Posterior vena cava (tissue), 2 donors: ENCODE data around the gene FAM186B. TPM values are rescaled to one million over a fixed set of nuclear protein-coding genes. Genes with fewer than 3 reads are reported as not detected.
A peak's percentile ranks its signal among the peaks of the same experiment; 100 is the strongest.

Experiments used
- DNase-seq: peaks from one replicate; pipeline ENCODE4 v3.0.0-alpha.2; 2020; ENCODE audit warnings: low spot score
- intact Hi-C, 2 donors: fragments of 100-400 bp; cut with DNase I; formaldehyde crosslinking; loops; one replicate each; pipeline versions ENCODE4 v1.14.1 to v1.14.2; 2022 to 2023
- total RNA-seq, 2 donors: library from RNA; stranded (reverse); fragmentation: NEBNext Ultra II Directional; extraction: Animal tissue kit (Norgen Biotek cat#: 25700); gene quantifications; one replicate each; pipeline ENCODE4 v1.2.1, GENCODE V29; 2021
- donor health status: DM: yes; HTN: yes; CAD: no.
- donor health status: DM: yes; HTN: yes; CAD: no.

Gene FAM186B
- total RNA-seq, 2 donors from 2014 or later = 0.14 TPM; not detected in 1

- intact Hi-C loops = no loop called here
- no peak for DNase-seq
Measured at GRCh38 chr12:49582850-49583249, 22.6 kb downstream of the FAM186B start.

- intact Hi-C loops = no loop called here
- DNase-seq = no peak
Measured at GRCh38 chr12:49582201-49582600, 23.2 kb downstream of the FAM186B start.

DNA sequence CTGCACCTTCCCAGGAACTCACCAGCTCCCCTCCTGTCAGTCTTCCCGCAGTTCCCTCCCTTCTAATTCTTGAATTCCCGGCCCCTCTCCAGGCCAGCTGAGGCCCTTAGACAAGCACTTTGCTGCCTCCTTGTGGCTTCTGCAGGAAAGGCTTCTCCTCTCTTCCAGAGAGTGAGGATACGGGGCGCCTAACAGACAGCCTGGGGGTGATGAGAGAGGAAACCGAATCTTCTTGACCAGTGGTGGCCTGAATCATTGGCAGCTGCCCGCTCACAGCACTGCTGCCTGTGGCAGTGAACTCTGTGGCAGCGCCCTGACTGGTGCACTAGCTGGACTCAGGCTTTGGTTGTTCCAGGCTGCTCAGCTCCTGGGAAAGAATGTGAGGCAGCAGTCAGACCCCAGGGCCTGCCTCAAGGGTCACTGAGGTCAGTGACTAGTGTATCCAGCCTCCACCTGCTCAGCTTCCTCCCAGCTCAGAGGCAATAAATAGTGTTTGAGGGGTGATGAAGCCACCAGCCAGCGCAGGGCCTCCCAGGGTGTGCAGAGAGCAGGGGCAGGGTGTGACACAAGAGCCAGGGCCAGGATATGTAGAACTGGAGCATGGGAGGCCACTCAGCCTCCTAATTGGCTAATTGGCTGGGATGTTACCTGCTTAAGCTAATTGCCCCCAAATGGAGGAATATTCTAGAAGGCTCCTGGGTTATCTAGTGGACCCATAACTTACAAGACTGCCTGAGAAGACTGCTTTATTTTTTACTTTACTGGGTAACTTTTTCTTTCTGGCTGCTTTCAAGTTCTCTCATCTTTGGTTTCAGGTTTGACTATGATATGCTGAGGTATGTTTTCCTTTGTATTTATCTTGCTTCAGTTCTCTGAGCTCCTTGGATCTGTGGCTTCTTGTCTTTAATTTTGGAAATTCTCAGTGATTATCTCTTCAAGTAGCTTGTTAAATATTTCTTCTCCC is 24.6 kb downstream of the FAM186B start:
- intact Hi-C loops = no loop called here
- DNase-seq = no peak

- intact Hi-C loops = no loop called here
- DNase-seq = no peak
Measured at GRCh38 chr12:49578471-49579112, 26.8 kb downstream of the FAM186B start.

DNA sequence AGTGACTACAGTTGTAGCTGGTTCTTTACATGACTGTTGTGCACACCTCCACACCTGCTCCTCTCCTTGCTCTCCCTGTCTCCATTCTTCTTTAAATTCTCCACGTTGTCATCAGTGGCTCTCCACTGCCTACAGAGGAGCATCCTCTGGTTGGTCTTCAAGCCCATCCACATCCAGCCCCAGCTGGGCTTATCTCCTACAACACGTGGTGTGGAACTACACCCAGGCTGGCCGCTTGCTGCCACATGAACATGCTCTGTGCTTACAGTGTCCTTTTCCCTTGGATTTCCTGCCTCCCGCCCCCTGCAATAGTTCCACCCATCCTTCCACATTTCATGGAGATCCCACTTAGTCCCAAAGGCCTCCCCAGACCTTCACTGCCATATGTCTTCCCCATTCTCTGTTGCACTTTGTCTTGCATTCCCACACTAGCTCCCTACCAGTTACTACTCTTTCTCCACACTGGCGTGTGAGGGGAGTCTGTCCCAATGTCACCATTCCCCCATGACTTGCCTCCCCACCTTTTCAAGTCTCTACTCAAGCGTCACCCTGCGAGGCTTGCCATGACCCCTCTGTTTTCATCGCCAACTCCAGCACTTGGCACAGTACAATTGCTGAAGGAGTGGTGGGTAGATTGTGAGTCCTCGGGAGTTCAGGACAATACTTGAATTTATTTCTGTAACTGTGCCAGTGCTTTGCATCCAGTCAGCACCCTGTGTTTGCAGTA is 27.7 kb downstream of the FAM186B start:
- intact Hi-C loops = no loop called here
- no peak for DNase-seq

DNA sequence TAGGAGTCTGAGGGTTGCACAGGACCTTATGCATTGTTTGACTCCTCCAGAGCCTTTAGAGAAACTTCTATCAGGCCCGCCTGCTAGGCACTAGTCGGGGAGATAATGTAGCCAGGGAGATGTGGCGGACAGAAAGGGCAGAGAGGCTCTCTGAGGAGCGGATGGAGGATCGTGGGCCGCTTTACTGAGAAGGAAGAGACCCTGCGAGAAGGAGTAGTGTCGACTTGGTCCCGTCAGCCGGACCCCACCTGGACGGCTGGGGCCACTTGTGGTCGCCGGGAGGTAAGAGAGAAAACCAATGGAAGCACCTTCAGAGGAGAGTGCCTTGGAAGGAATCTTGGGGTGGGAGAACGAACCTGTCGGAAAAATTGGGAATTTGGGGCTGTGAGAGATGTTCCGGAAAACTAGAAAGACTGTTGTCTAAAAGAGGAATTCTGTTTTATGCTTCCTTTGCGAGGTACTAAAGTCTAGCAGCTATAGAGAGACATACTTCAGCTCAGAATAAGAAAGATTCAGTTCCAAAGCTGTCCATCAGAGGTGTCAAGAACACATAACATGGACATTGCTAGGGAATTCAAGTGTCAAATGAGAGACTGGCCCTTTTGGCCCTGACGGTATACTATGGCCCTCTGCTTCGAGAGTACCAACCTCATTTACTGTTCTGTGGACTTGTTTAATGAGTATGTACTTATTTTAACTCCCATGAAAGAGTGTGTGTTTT is 36.8 kb downstream of the FAM186B start:
- intact Hi-C loops = no loop called here
- no peak for DNase-seq

DNA sequence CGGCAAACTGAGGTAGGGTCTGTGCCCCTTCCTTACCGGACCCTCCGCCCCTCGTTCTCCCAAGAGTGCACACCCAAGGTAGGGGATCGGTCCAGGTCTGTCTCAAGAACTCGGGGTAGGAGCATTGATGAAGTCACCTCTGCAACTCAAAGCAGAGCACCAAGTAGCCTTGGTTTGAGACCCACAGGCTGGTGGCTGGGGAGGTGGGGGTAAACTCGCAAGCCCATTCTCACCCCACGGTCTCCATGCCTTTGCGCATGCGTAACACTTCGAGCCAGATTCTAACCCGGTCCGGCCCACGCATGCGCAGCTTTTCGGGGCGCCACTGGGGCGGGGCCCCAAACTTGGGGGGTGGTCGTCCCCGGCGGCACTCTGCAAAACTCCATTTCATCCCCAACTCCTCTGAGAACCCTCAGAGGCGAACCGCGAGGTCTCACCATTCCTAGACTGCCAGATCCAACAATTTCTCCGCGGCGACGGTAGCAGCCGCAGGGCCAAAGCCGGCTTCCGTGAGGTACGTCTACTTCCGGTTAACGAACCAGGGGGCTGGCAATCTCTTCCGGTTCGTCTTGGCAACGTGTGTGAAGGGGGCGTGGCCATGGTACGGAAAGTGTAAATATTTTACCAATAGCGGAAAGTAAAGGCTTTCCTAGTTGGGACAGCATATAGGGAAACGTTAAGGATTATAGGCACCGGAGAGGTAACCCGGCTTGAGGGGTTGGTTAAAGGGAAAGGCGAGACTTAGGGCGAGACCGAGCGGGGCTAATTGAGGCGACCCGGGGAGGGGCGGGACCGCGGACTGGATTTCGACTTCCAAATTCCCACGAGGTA is 37.6 kb downstream of the FAM186B start, which contains the start of gene MCRS1:
Gene MCRS1 (minus strand): TSS at position 532 of the 831 bp plus-strand sequence. CDS start 1,411 bp downstream, outside the sequence.
- intact Hi-C loops = no loop called here
- DNase-seq = peak; percentile 94

DNA sequence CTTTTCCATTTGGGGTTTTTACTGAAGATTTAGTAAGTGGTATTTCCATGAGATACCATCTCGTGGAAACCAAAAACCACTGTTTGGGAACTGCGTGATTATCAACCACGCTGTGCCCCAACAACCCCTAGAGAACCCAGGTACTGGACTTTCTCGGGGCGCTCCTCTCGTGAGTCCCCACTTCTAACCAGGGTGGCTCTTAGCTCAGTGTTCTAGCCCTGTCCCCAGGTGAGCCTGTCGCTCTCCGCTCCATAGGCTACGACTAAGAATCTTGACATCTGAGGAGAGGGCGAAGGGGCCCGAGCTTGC is 38.2 kb downstream of the FAM186B start:
- intact Hi-C loops = no loop called here

DNA sequence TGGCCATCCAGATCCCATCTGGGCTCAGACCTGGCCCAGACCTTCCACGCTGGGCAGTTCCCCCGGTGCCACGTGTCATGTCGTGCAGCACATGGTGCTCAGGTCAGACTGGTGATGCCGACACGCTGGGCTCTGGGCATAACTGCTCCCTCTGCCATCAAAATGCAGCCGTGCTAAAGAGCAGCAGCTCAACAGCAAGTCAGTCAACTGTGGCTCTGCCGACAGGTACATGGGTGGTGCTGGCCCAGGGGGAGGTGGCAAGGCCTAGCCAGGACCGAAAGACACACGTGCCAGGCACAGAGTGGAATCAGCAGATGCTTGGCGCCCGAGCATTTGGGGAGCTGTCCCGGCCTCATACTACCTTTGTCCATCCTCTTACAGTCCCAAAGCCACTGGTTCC is 39.1 kb downstream of the FAM186B start:
- peak; percentile 35 for DNase-seq
- intact Hi-C loops = no loop called here

More for the DNA sequence above, 38.2 kb downstream of the FAM186B start:
- no peak for DNase-seq

DNA sequence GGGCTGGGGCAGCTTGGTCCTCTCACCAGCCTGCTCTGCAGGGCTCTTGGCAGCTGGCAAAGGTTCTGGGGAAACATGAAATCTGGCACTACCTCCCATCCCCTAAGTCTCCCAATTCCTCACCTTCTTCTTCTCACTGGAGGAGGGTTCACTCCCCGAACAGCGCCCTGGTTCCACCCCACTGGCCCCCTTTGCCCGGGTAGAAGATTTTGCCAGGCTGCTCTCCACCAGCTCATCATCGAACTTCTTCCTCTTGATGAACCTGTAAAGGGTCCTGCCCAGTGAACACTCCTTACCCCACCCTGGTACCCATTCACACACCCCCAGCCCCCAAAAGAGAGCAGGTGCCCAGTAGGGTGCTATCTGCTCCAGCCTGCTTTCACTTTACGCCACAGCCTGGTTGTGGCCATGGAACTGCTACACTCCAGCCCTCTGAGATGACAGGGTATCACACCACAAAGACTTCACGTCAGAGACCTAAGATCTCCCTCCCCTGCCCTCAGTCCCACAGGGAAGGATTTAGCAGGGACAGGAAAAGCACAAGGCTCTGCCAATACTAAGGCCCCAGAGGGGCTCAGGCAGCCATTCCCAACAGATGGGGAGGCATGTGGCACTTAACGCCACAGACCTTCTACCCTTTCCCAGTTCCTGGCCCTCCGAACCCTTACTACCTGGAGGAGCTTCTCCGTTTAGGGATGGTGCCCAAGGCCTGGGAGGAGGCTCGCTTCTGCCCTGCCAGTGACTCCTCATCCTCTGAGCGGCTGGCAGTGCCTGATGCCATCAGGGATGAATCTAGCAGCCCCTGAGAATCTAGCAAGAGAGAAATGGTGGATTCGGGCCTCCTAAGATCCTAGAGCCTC is 39.8 kb downstream of the FAM186B start:
- intact Hi-C loops = no loop called here
- DNase-seq = peak; percentile 60

DNA sequence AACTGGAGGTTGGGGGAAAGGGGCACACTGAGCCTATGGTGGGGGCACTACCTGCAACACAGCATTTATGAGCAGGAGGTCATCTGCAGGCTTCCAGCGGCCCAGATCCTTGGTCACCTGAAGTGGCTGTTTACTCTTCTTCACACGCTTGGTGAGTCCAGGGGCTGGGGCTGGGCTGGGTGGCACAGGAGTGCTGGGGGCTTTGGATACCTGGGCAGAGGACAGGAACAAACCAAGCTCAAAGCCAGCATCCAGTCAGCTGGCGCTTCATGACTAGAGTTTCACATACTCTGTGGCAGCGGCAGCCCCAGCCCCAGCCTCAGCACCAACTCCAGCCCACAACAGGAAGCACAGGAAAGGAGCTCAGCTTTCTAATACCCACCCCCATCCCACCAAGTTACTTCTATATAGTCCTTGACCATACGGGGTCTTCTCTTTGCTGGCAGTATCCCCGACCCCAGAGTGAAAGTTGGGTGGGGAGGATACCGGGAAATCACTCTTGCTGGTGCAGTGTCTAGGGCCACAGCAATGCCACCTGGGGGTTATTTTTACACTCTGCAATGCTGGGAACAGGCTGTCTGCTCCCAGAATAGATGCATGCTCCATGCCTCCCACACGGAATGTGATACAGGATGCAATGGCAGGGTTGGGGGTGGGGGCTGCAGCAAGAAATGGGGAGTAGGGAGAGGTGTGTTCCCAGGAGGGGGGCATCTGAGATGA is 40.6 kb downstream of the FAM186B start:
- DNase-seq = peak; percentile 58
- intact Hi-C loops = no loop called here

DNA sequence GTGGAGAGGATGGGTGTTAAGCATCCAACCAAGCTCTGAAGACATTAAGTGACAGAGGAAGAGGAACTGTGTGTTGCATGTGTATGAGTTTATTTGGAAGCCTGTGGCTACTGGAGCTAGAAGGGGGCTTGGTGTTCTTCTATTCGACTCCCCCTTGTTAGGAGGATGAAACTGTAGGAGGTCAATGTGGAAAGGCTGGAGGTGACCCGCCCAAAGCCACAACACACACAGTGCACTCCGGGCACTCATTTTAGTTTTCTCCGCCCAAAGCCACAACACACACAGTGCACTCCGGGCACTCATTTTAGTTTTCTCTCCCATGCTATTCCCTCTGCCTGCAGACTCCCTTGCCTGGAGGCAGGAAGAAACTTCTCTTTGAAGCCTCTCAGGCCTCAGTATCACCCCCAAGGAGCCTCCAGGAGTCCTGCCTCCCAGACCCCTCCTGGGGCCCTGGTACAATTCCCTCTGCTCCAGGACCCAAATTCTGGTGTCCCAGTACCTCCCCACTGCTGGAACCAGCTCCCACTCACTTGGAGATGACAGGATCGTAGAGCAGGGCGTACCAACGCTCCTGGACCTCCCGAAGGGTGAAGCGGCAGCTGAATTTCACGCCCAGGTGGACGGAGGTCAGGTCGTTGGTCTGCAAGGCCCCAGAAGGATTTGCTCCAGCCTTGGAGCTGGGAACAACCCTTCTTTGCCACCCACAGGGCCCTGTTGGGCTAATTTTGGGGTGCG is 41.3 kb downstream of the FAM186B start:
- no peak for DNase-seq
- intact Hi-C loops = no loop called here

- peak; percentile 62 for DNase-seq
- intact Hi-C loops = no loop called here
Measured at GRCh38 chr12:49562831-49563230, 42.6 kb downstream of the FAM186B start.

DNA sequence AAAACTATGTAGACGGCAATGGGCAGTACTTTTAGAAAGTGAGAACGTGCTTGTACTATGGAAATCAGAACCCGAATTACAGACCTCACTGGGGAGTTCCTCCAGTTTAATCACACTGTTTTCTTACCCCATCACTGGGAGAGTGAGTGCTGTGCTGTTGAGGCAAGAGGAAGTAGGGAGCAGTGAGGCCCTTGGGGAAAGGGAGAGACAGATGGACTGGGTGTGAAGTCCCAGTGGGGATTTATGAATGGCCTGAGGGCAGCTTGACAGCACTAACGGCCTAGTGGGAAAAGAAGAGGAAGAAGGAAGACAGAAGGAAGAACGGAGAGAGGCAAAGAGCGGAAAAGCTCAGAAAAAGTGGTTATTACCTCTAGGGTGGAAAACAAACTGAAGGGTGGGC is 43.2 kb downstream of the FAM186B start:
- intact Hi-C loops = no loop called here
- DNase-seq = no peak

GRCh38 chr12:49560695-49561094 is 44.7 kb downstream of the FAM186B start:
- no peak for DNase-seq
- intact Hi-C loops = no loop called here

DNA sequence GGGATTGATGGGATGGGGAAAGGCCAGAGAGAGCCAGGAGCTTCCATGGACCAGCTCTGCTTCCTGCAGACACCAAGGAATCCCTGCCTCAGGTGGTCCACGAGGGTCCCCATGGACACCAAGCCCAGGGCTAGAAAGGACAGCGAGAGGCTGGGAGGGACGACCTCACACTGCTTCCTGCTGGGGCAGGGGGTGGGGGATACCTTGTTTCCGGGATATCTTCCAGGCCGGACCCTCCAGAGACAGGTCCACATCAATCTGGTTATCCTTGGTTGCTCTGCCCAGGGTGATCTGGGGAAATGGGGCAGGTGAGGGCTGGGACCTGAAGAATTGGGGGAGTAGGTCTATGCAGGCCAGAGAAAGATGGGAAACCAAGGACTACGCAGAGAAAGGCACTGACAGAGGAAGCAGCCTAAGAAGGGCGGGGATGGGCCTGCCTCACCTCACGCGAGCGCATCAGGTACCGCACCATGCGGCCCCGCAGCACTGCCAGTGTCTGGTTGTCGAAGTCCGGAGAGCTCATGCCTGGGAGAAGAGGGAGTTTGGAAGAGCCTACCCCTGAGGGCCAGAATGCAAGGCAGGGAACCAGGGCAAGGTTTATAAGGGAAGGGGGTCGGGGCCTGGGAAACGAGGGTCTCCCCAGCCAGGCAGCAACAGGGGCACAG is 46.3 kb downstream of the FAM186B start:
- intact Hi-C loops = no loop called here

More for the DNA sequence above, 46.3 kb downstream of the FAM186B start:
- peak; percentile 56 for DNase-seq
